GM10248 (cell line): ENCODE results near the gene ARL3.

Experiments used
- CTCF ChIA-PET: fragments of 300-600 bp; sonication (Branson Sonifier 250); formaldehyde crosslinking; extraction: SDS; loops from one replicate; lab custom pipeline; 2021; ENCODE audit warnings: antibody characterized with exemption; lab: Yijun Ruan, JAX
- POLR2A ChIA-PET: fragments of 350-650 bp; sonication (Branson Sonifier 250); formaldehyde crosslinking; extraction: SDS; loops from one replicate; lab custom pipeline; 2020; ENCODE audit warnings: antibody characterized with exemption; lab: Yijun Ruan, JAX
- DNase-seq: peaks from one replicate; pipeline ENCODE4 v3.0.0; 2012; ENCODE audit errors: extremely low spot score
- TF ChIP-seq, protein P1 (sequence below): IDR thresholded peaks from 2 replicates; pipeline ENCODE4 v1.5.1; 2012; ENCODE audit warnings: mild to moderate bottlenecking, low read depth; ENCODE audit errors: extremely low read depth, missing control alignments, control extremely low read depth

ARL3 gene

GRCh38 chr10:102682416-102682815, 31.8 kb downstream of the ARL3 start:
- POLR2A ChIA-PET: no interaction called here
- CTCF ChIA-PET: interaction anchor here (1.7 kb wide), 1 partner anchor 9 kb away, joined by 4 read pairs; no protein-coding TSS in a partner anchor
- DNase-seq: no peak

DNA sequence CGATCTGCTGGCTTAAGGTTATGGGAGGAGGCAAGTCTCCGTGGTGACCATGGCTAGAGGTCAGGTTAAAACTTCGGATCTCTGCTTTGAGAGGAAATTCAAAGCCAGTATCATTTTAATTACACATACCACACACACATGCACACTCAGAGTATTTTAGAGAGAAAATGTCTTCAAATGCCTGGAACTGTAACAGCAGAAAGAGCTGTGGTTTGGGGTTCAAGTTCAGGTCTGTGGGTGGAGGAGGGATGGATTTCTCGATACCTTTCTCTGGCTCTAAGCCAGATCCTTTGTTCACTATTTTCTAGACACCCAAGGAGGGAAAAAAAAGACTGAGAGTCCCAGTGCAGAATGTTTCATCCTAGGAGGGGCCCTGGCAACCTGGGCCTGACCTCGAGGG, 32.5 kb downstream of the ARL3 start:
- ChIA-PET CTCF (interaction anchor here (1.7 kb wide), 1 partner anchor 9 kb away, joined by 4 read pairs; no protein-coding TSS in a partner anchor), POLR2A (no interaction called here)
- TF ChIP-seq, protein P1, sequence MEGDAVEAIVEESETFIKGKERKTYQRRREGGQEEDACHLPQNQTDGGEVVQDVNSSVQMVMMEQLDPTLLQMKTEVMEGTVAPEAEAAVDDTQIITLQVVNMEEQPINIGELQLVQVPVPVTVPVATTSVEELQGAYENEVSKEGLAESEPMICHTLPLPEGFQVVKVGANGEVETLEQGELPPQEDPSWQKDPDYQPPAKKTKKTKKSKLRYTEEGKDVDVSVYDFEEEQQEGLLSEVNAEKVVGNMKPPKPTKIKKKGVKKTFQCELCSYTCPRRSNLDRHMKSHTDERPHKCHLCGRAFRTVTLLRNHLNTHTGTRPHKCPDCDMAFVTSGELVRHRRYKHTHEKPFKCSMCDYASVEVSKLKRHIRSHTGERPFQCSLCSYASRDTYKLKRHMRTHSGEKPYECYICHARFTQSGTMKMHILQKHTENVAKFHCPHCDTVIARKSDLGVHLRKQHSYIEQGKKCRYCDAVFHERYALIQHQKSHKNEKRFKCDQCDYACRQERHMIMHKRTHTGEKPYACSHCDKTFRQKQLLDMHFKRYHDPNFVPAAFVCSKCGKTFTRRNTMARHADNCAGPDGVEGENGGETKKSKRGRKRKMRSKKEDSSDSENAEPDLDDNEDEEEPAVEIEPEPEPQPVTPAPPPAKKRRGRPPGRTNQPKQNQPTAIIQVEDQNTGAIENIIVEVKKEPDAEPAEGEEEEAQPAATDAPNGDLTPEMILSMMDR: no peak
- no peak for DNase-seq

More at GRCh38 chr10:102682416-102682815, 31.8 kb downstream of the ARL3 start:
- TF ChIP-seq, protein P1: no peak

GRCh38 chr10:102679596-102679995, 34.6 kb downstream of the ARL3 start:
- CTCF ChIA-PET: interaction anchor here (1.3 to 8.3 kb wide), 12 partner anchors 10 to 222 kb away, joined by 3 to 84 read pairs (median 14); partner anchors contain the start of genes ARL3, SFXN2 and SUFU
- TF ChIP-seq, protein P1: no peak
- no peak for DNase-seq
- POLR2A ChIA-PET: interaction anchor here (0.6 kb wide), 1 partner anchor 387 kb away, joined by 3 read pairs; no protein-coding TSS in a partner anchor

- peak; percentile 73 for DNase-seq
- CTCF ChIA-PET: interaction anchor here (0.6 to 8.3 kb wide), 17 partner anchors 9 to 222 kb away, joined by 3 to 84 read pairs (median 9); partner anchors contain the start of genes ARL3, CYP17A1, SFXN2 and SUFU
- TF ChIP-seq, protein P1: peak; percentile 77
- POLR2A ChIA-PET: interaction anchor here (0.6 kb wide), 1 partner anchor 388 kb away, joined by 3 read pairs; no protein-coding TSS in a partner anchor
Observed at GRCh38 chr10:102678842-102679289, 35.3 kb downstream of the ARL3 start.

- POLR2A ChIA-PET: no interaction called here
Observed at GRCh38 chr10:102678068-102678400, 36.2 kb downstream of the ARL3 start.

GRCh38 chr10:102677331-102678067, 36.7 kb downstream of the ARL3 start:
- TF ChIP-seq, protein P1: peak; percentile 0
- CTCF ChIA-PET: interaction anchor here (0.6 to 8.3 kb wide), 18 partner anchors 8 to 224 kb away, joined by 3 to 84 read pairs (median 7); partner anchors contain the start of genes ARL3, CYP17A1, SFXN2 and SUFU
- DNase-seq: no peak
- POLR2A ChIA-PET: no interaction called here

More at GRCh38 chr10:102678068-102678400, 36.2 kb downstream of the ARL3 start:
- DNase-seq: no peak
- CTCF ChIA-PET: interaction anchor here (0.6 to 8.3 kb wide), 18 partner anchors 9 to 223 kb away, joined by 3 to 84 read pairs (median 7); partner anchors contain the start of genes ARL3, CYP17A1, SFXN2 and SUFU
- TF ChIP-seq, protein P1: no peak
